Mesothelial cell of epicardium (in vitro differentiated cells): ENCODE measurements around the gene RNF141. TPM values are rescaled to one million over a fixed set of nuclear protein-coding genes. Genes with fewer than 3 reads are reported as not detected.

ENCODE experiments used
- DNase-seq, 2 experiments: peaks; one replicate each; pipeline ENCODE4 v3.0.0; 2021; ENCODE audit warnings: low spot score in 2 of 2; ENCODE audit not compliant: unreplicated experiment in 2 of 2
- H3K27ac Mint-ChIP-seq: 2 replicates; pipeline ENCODE4 v1.8.0; 2021; ENCODE audit warnings: mixed read lengths
- H3K27me3 Mint-ChIP-seq: 2 replicates; pipeline ENCODE4 v1.8.0; 2021; ENCODE audit warnings: low read depth, mixed read lengths
- H3K36me3 Mint-ChIP-seq: 2 replicates; pipeline ENCODE4 v1.8.0; 2021; ENCODE audit warnings: mixed read lengths
- H3K4me1 Mint-ChIP-seq: 2 replicates; pipeline ENCODE4 v1.8.0; 2021; ENCODE audit warnings: mixed read lengths
- H3K4me3 Mint-ChIP-seq: 2 replicates; pipeline ENCODE4 v1.8.0; 2021; ENCODE audit warnings: mild to moderate bottlenecking, moderate library complexity, mixed read lengths
- H3K9me3 Mint-ChIP-seq: 2 replicates; pipeline ENCODE4 v1.8.0; 2021; ENCODE audit warnings: mixed read lengths
- total RNA-seq: library from RNA; stranded (reverse); gene quantifications from 3 replicates; pipeline ENCODE4 v1.2.1, GENCODE V29; 2021
- TF ChIP-seq, protein P1 (sequence below): fragments of 200-600 bp; sonication (generic); IDR thresholded peaks from one replicate; pipeline ENCODE4 v1.5.0; 2021; ENCODE audit warnings: antibody characterized with exemption; ENCODE audit not compliant: unreplicated experiment

Gene RNF141
- total RNA-seq, 1 donor from 2014 or later, result 24.9 TPM

DNA sequence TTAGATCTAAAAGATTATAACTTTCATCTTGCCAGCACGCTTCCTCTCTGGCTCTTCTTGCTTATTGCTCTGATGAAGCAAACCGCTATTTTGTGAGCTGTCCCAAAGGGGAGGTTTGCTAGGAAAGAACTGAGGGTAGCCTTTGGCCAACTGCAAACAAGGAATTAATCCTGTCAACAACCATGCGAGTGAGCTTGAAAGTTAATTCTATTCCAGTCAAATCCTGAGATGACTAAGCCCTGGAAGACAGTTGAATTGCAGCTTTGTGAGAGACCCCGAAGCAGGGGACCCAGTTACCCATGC, 10.3 kb upstream of the RNF141 start:
- Mint-ChIP-seq H3K9me3 (peaks cover 14% of the 10 kb centered on the region), H3K36me3 (no peaks in the 10 kb centered on the region), H3K4me3 (no peak overlapping the region), H3K27ac (no peak overlapping the region), H3K27me3 (peaks cover 22% of the 10 kb centered on the region), H3K4me1 (no peaks in the 10 kb centered on the region)
- TF ChIP-seq, protein P1, sequence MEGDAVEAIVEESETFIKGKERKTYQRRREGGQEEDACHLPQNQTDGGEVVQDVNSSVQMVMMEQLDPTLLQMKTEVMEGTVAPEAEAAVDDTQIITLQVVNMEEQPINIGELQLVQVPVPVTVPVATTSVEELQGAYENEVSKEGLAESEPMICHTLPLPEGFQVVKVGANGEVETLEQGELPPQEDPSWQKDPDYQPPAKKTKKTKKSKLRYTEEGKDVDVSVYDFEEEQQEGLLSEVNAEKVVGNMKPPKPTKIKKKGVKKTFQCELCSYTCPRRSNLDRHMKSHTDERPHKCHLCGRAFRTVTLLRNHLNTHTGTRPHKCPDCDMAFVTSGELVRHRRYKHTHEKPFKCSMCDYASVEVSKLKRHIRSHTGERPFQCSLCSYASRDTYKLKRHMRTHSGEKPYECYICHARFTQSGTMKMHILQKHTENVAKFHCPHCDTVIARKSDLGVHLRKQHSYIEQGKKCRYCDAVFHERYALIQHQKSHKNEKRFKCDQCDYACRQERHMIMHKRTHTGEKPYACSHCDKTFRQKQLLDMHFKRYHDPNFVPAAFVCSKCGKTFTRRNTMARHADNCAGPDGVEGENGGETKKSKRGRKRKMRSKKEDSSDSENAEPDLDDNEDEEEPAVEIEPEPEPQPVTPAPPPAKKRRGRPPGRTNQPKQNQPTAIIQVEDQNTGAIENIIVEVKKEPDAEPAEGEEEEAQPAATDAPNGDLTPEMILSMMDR, result no peak
- DNase-seq, result no peak

DNA sequence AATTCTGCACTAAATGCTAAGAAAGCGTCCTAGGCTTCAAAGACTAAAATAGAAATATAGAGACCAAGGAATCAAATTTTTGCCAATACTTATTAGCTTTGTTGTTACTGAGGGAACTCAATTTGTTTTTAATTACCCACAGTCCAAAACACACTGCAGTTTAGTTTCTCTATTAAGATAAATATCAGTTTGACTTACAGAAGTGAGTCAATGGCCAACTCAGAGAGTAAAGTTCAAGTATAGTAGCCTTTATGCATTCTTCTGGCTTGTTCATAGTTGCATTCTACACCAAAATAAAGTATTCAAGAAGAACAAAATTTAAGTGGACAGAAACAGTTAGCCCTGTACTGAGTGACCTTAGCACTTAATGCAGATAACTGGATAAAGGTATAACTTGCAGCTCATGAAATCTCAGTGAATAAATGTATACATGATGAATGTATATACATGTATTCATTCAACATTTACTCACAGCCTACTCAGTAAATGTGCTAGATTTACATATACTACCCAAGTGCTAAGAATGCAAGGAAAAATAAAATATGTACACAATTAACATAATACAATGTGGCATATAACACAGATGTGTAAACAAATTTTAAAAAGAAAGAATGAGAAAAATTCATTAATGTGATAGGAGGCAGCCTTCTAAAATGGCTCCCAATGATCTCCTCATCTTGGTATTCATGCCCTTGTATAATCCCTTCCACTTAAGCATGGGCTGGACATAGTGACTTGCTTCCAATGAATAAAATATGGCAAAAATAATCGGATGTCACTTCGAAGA, 9.7 kb upstream of the RNF141 start:
- TF ChIP-seq, protein P1, result no peak
- no peak overlapping the region for H3K27ac Mint-ChIP-seq
- peaks cover 24% of the 10 kb centered on the region for H3K27me3 Mint-ChIP-seq
- no peak overlapping the region for H3K4me3 Mint-ChIP-seq
- H3K9me3 Mint-ChIP-seq, result peaks cover 18% of the 10 kb centered on the region
- DNase-seq, result no peak
- H3K4me1 Mint-ChIP-seq, result no peaks in the 10 kb centered on the region
- H3K36me3 Mint-ChIP-seq, result no peaks in the 10 kb centered on the region

DNA sequence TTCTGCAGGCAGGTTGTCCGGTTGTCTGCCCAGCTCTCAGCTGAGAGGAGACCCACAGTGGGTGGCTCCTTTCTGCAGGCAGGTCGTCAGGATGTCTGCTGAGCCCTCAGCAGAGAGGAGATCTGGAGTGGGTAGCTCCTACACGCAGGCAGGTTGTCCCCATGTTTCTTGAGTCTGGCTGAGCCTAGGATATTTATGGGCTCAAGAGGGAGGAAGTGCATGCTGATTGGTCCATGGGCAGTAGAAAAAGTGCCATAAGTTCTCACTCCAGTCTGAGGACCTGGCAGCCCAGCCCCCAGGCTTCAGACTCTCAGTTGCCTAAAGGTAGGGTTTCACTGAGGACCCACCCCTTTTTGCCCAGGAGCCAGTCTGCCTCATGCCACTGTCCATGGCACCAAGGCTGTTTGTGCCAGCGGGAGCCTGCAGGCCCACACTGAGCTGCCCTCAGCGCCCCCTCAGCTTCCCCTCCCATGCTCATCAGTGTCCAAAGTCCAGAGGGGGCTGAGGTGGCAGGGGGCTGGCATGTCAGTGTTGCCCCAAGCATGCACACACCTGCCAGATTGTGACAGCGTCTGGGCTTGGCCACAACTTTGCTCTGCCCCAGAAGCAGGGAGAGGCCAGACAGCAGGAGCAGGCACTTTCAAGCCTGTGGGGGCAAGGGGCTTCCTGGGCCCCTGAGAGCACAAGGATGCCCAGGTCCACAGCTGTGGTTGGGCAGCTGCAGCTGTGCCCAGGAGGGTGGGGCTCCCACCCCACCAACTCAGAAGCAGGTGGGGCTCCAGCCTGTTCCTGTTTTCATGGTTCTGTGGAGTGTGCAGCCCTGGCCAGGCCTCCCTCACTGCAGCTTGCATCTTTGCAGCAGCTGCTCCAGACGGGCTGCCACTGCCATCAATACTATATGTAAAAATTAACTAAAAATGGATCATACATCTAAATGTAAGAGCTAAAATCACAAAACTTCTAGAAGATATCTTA, 3.8 kb upstream of the RNF141 start:
- Mint-ChIP-seq H3K36me3 (no peaks in the 10 kb centered on the region), H3K9me3 (peaks cover 6% of the 10 kb centered on the region), H3K27me3 (peaks cover 18% of the 10 kb centered on the region), H3K4me3 (no peak overlapping the region), H3K4me1 (peaks cover 8% of the 10 kb centered on the region), H3K27ac (no peak overlapping the region)
- TF ChIP-seq, protein P1, result no peak
- no peak for DNase-seq

DNA sequence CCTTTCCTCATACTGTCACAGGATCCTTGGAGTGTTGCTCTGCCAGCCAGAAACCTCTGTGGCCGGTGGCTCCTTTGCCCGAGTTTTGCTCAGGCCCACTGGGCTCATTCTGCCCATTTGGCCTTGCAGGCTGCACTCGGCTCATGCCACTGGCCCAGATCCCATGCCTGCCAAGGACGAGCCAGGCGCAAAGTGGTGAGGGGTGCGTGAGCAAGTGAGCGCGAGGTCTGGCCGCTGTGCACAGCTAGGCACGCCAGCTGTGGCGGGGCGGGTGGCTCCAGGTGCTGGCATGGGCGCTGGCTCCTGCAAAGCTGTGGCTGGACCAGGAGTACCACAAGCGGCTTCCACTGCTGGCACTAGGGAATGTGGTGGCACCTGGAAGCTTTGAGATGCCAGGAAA, 2.8 kb upstream of the RNF141 start:
- peaks cover 6% of the 10 kb centered on the region for H3K9me3 Mint-ChIP-seq
- H3K27me3 Mint-ChIP-seq, result peaks cover 14% of the 10 kb centered on the region
- H3K36me3 Mint-ChIP-seq, result no peaks in the 10 kb centered on the region
- TF ChIP-seq, protein P1, result no peak
- peaks cover 11% of the 10 kb centered on the region for H3K4me1 Mint-ChIP-seq
- no peak overlapping the region for H3K4me3 Mint-ChIP-seq
- no peak for DNase-seq
- H3K27ac Mint-ChIP-seq, result no peak overlapping the region

DNA sequence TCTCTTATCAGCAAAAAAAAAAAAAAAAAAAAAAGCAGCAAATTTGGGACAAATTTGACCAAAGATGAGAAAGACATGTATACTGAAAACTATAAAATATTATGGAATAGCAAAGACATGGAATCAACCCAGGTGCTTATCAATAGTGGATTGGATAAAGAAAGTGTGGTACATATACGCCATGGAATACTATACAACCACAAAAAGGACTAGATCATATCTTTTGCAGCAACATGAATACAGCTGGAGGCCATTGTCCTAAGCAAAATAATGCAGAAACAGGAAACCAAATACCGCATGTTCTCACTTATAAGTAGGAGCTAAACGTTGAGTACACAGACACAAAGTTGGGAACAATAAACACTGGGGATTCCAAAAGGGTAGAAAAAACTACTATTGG, 1.8 kb upstream of the RNF141 start:
- TF ChIP-seq, protein P1, result no peak
- Mint-ChIP-seq H3K9me3 (peaks cover 6% of the 10 kb centered on the region), H3K36me3 (no peaks in the 10 kb centered on the region), H3K27ac (no peak overlapping the region), H3K27me3 (peaks cover 5% of the 10 kb centered on the region), H3K4me1 (peaks cover 11% of the 10 kb centered on the region), H3K4me3 (no peak overlapping the region)
- no peak for DNase-seq
